ENCODE data around the gene KIF26A. TPM values are rescaled to one million over a fixed set of nuclear protein-coding genes. Genes with fewer than 3 reads are reported as not detected.

KIF26A gene
- total RNA-seq, 1 experiment from 2014 or later: 5.5 TPM

GRCh38 chr14:104187931-104188726, 49.7 kb downstream of the KIF26A start:
- H3K27ac Mint-ChIP-seq (ENCODE audit: unreplicated experiment): no peak overlapping the region
- intact Hi-C loops (cut with micrococcal nuclease; ENCODE audit: unreplicated experiment): no loop called here
- Histone ChIP-seq H3K36me3 (ENCODE audit: control insufficient read depth, insufficient read depth, low read length) (no peaks in the 10 kb centered on the region), H3K4me1 (no peaks in the 10 kb centered on the region), H3K27me3 (replicated peaks; ENCODE audit: control insufficient read depth, insufficient read depth, low read length) (no peaks in the 10 kb centered on the region; the same call in 1 of the 2 replicates), H3K4me3 (ENCODE audit: low read depth, low read length) (no peak overlapping the region), H3K9me3 (no peaks in the 10 kb centered on the region)
- DNase-seq: peak in 1 of 2 experiments; percentile 20
- no peak for TF ChIP-seq CTCF (IDR thresholded peaks at IDR 0.05; ENCODE audit: insufficient read depth in 1 of 2, low read depth in 1 of 2, low read length in 1 of 2, severe bottlenecking in 1 of 2, unreplicated experiment in 1 of 2)
- ChIA-PET CTCF (interaction anchor here (0.6 kb wide), 1 partner anchor 179 kb away, joined by 3 read pairs; no protein-coding TSS in a partner anchor), POLR2A (no interaction called here)
- no peaks in the 10 kb centered on the region for H3K36me3 Mint-ChIP-seq (ENCODE audit: insufficient read depth, unreplicated experiment)
- peaks cover 2% of the 10 kb centered on the region for H3K27me3 Mint-ChIP-seq (ENCODE audit: insufficient read depth, unreplicated experiment)
- H3K4me3 Mint-ChIP-seq (ENCODE audit: unreplicated experiment): no peak overlapping the region
- BruUV-seq (replicated peaks): no TSS peak
- H3K9me3 Mint-ChIP-seq (ENCODE audit: unreplicated experiment): no peaks in the 10 kb centered on the region
- no peaks in the 10 kb centered on the region for H3K4me1 Mint-ChIP-seq (ENCODE audit: low read depth, unreplicated experiment)

GRCh38 chr14:104188727-104189400, 50.5 kb downstream of the KIF26A start:
- intact Hi-C loops (cut with micrococcal nuclease; ENCODE audit: unreplicated experiment): no loop called here
- Mint-ChIP-seq H3K9me3 (ENCODE audit: unreplicated experiment) (no peaks in the 10 kb centered on the region), H3K27ac (ENCODE audit: unreplicated experiment) (no peak overlapping the region), H3K36me3 (ENCODE audit: insufficient read depth, unreplicated experiment) (no peaks in the 10 kb centered on the region), H3K4me1 (ENCODE audit: low read depth, unreplicated experiment) (no peaks in the 10 kb centered on the region), H3K27me3 (ENCODE audit: insufficient read depth, unreplicated experiment) (peaks cover 2% of the 10 kb centered on the region), H3K4me3 (ENCODE audit: unreplicated experiment) (no peak overlapping the region)
- Histone ChIP-seq H3K27me3 (replicated peaks; ENCODE audit: control insufficient read depth, insufficient read depth, low read length) (no peaks in the 10 kb centered on the region; the same call in 1 of the 2 replicates), H3K36me3 (ENCODE audit: control insufficient read depth, insufficient read depth, low read length) (no peaks in the 10 kb centered on the region), H3K9me3 (no peaks in the 10 kb centered on the region), H3K4me3 (ENCODE audit: low read depth, low read length) (no peak overlapping the region), H3K4me1 (no peaks in the 10 kb centered on the region)
- POLR2A ChIA-PET: no interaction called here
- no TSS peak for BruUV-seq (replicated peaks)
- no peak for TF ChIP-seq CTCF (IDR thresholded peaks at IDR 0.05; ENCODE audit: insufficient read depth in 1 of 2, low read depth in 1 of 2, low read length in 1 of 2, severe bottlenecking in 1 of 2, unreplicated experiment in 1 of 2)
- CTCF ChIA-PET: interaction anchor here (0.6 kb wide), 1 partner anchor 179 kb away, joined by 3 read pairs; no protein-coding TSS in a partner anchor
- DNase-seq: no peak

- POLR2A ChIA-PET: no interaction called here
- intact Hi-C loops (cut with micrococcal nuclease; ENCODE audit: unreplicated experiment): no loop called here
- peaks cover 5% of the 10 kb centered on the region for H3K27me3 Mint-ChIP-seq (ENCODE audit: insufficient read depth, unreplicated experiment)
- no peaks in the 10 kb centered on the region for H3K9me3 Mint-ChIP-seq (ENCODE audit: unreplicated experiment)
- no peaks in the 10 kb centered on the region for H3K4me1 Mint-ChIP-seq (ENCODE audit: low read depth, unreplicated experiment)
- CTCF ChIA-PET: no interaction called here
- no peak overlapping the region for H3K4me3 Mint-ChIP-seq (ENCODE audit: unreplicated experiment)
- no peak for DNase-seq
- no peaks in the 10 kb centered on the region; the same call in 1 of the 2 replicates for H3K27me3 ChIP-seq (replicated peaks; ENCODE audit: control insufficient read depth, insufficient read depth, low read length)
- no TSS peak for BruUV-seq (replicated peaks)
- no peak for TF ChIP-seq CTCF (IDR thresholded peaks at IDR 0.05; ENCODE audit: insufficient read depth in 1 of 2, low read depth in 1 of 2, low read length in 1 of 2, severe bottlenecking in 1 of 2, unreplicated experiment in 1 of 2)
- no peaks in the 10 kb centered on the region for H3K36me3 Mint-ChIP-seq (ENCODE audit: insufficient read depth, unreplicated experiment)
- no peaks in the 10 kb centered on the region for H3K36me3 ChIP-seq (ENCODE audit: control insufficient read depth, insufficient read depth, low read length)
- H3K9me3 ChIP-seq: no peaks in the 10 kb centered on the region
- no peak overlapping the region for H3K4me3 ChIP-seq (ENCODE audit: low read depth, low read length)
- no peaks in the 10 kb centered on the region for H3K4me1 ChIP-seq
- H3K27ac Mint-ChIP-seq (ENCODE audit: unreplicated experiment): no peak overlapping the region
Observed at GRCh38 chr14:104189629-104190335, 51.4 kb downstream of the KIF26A start.
